HFF-Myc (cell line): ENCODE measurements around the gene IGF1R.

Experiments used
- DNase-seq: peaks from one replicate; pipeline ENCODE4 v3.0.0-alpha.2; 2011; ENCODE audit warnings: low read depth; ENCODE audit errors: extremely low read depth
- H3K4me3 ChIP-seq: replicated peaks from 2 replicates; pipeline ENCODE4 v1.5.1; 2011; ENCODE audit warnings: low read depth, mild to moderate bottlenecking, control low read depth, low read length
- TF ChIP-seq, protein P1 (sequence below): IDR thresholded peaks from 2 replicates; pipeline ENCODE4 v1.5.1; 2012; ENCODE audit warnings: mild to moderate bottlenecking, low read depth, low read length, control low read depth; ENCODE audit errors: missing control alignments

IGF1R gene

DNA sequence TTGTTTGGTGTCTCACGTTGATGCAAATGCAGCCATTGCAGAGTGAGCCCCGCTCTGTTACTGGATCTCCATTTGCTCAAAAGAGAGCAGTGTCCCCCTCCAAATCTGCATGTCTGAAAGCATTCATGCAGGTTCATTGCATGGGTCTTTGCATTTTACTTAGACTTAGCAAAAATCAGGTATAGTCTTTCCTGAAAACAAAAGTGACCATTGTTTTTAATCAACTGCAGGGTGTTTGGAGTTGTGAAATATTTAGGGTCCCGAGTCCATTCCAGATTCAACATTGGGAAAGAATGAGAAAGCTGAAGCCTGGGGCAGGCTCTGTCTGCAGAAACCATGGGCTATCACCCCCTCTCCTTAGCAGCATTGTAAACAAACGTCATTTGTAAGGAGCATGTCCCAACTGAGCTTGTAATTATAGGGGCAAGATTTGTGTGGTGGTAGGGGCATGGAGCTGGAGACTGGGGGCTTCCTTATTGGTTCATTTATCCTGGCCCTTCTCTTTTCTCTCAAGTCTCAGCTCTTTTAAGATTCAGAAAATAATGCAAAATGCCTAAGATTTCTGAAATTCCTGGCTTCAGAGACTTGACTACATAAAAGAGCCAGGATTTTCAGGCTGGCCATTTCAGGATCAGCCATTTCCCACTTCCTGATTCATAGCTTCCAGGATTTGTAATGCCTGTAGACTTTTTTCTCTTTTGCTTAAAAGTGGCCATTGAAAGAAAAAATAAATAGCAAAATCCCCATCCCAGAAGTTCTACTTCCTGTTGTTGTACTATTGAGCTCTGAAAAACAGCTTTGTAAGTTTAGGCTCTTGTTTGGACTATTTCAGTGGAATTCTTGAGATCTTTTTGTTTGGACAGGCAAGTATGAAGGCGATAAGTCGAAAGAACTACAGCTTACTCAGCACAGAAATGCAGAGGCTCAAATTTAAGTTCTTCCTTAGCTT is 23.0 kb downstream of the IGF1R start:
- TF ChIP-seq, protein P1, sequence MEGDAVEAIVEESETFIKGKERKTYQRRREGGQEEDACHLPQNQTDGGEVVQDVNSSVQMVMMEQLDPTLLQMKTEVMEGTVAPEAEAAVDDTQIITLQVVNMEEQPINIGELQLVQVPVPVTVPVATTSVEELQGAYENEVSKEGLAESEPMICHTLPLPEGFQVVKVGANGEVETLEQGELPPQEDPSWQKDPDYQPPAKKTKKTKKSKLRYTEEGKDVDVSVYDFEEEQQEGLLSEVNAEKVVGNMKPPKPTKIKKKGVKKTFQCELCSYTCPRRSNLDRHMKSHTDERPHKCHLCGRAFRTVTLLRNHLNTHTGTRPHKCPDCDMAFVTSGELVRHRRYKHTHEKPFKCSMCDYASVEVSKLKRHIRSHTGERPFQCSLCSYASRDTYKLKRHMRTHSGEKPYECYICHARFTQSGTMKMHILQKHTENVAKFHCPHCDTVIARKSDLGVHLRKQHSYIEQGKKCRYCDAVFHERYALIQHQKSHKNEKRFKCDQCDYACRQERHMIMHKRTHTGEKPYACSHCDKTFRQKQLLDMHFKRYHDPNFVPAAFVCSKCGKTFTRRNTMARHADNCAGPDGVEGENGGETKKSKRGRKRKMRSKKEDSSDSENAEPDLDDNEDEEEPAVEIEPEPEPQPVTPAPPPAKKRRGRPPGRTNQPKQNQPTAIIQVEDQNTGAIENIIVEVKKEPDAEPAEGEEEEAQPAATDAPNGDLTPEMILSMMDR = no peak
- no peak overlapping the region for H3K4me3 ChIP-seq

GRCh38 chr15:98673133-98673532 is 24.8 kb downstream of the IGF1R start:
- no peak for DNase-seq
- TF ChIP-seq, protein P1 = no peak
- no peak overlapping the region for H3K4me3 ChIP-seq

More for the DNA sequence above, 23.0 kb downstream of the IGF1R start:
- DNase-seq = no peak

- TF ChIP-seq, protein P1 = no peak
- DNase-seq = no peak
- no peak overlapping the region for H3K4me3 ChIP-seq
Measured at GRCh38 chr15:98674336-98674735, 26.0 kb downstream of the IGF1R start.

GRCh38 chr15:98676586-98677270 is 28.4 kb downstream of the IGF1R start:
- H3K4me3 ChIP-seq = no peak overlapping the region
- TF ChIP-seq, protein P1 = no peak
- no peak for DNase-seq

DNA sequence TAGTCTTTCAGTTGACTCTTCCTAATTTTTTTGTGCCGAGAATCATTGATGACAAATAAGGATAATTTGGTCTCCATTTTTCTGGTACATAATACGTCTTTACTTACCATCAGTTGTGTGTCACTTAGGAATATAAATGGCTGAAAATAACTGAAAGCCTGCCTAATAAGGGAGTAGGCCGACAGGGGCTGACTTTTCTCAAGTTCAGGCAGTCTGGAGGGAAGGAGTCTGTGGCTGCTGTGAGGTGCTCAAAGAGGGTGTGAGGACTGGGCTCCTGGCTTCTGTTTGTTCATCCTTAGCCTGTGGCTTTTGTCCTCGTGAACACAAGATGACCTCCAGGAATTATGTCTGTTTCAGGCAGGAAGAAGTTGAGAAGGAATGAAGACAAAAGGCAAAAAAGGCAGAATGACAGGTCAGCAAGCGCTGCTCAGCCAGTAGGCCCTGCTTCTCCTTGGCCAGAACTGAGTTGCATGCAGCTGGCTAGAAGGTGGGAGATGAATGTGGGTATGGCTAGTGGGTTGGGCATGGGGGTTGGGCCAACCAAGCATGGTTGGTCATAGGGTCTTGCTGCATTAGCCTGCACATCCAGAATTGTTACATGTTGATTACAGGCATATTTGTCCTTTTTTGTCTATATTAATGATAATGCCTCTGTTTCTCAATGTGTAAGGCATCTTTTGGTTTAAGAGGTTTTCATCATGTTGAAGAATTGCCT is 29.2 kb downstream of the IGF1R start:
- no peak for DNase-seq
- TF ChIP-seq, protein P1 = no peak
- H3K4me3 ChIP-seq = no peak overlapping the region

GRCh38 chr15:98678484-98678883 is 30.1 kb downstream of the IGF1R start:
- no peak for DNase-seq
- H3K4me3 ChIP-seq = no peak overlapping the region
- TF ChIP-seq, protein P1 = no peak
